GM19324 (cell line): Measurements from ENCODE around the gene BBS5.
"Not testable (repeated sequence)": the region's sequence is repeated elsewhere in the genome, so short reads cannot be mapped to it uniquely, and the experiment has no call there.

Source experiments
- ATAC-seq: cut with Tn5 transposase; IDR thresholded peaks from one replicate; pipeline ENCODE4 v1.9.1; 2021; ENCODE audit warnings: mild to moderate bottlenecking, moderate library complexity; ENCODE audit not compliant: unreplicated experiment, low FRiP score

The BBS5 gene

GRCh38 chr2:169479257-169480078, at the start of gene BBS5:
TSS of gene BBS5 (plus strand) at chr2:169479494. CDS start at chr2:169479554, 60 bp downstream.
- peak; percentile 87 for ATAC-seq

GRCh38 chr2:169431772-169432171, 47.5 kb upstream of the BBS5 start:
- not testable (repeated sequence) for ATAC-seq

DNA sequence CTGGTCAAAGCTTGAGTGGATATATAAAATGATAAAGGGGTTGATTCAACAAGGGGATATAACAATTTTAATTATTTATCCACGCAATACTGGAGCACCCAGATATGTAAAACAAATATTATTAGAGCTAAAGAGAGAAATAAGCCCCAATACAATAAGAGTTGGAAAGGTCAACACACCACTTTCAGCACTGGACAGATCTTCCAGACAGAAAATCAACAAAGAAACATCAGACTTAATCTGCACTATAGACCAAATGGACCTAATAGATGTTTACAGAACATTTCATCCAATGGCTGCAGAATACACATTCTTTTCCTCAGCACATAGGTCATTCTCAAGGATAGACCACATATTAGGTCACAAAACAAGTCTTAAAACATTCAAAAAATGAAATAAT, 45.1 kb upstream of the BBS5 start:
- not testable (repeated sequence) for ATAC-seq

GRCh38 chr2:169438466-169439072, 40.7 kb upstream of the BBS5 start:
- ATAC-seq = no peak

GRCh38 chr2:169439900-169440299, 39.4 kb upstream of the BBS5 start:
- no peak for ATAC-seq

- no peak for ATAC-seq
Measured at GRCh38 chr2:169446452-169446851, 32.8 kb upstream of the BBS5 start.

- no peak for ATAC-seq
Measured at GRCh38 chr2:169448316-169448715, 31.0 kb upstream of the BBS5 start.

- ATAC-seq = no peak
Measured at GRCh38 chr2:169448865-169449264, 30.4 kb upstream of the BBS5 start.

DNA sequence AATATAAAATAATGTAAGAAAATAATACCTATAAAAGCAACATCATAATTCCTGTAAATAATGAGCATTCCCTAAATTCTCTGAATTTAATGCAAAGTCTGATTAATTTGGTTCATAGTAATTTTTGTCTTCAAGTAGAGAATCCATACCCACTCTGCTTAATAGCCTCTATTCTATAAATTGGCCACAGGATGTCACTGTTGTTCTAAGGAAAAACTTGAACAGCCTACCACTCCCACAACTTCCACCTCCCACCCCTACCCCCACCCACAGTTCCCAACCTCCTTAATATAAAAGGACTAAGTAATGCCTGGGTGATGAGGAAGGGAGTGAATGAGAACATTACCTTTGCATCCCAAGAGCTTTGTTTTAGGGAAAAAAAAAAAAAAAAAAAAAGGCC, 27.2 kb upstream of the BBS5 start:
- ATAC-seq = no peak

- not testable (repeated sequence) for ATAC-seq
Measured at GRCh38 chr2:169453044-169453443, 26.2 kb upstream of the BBS5 start.

- no peak for ATAC-seq
Measured at GRCh38 chr2:169461143-169461542, 18.2 kb upstream of the BBS5 start.

DNA sequence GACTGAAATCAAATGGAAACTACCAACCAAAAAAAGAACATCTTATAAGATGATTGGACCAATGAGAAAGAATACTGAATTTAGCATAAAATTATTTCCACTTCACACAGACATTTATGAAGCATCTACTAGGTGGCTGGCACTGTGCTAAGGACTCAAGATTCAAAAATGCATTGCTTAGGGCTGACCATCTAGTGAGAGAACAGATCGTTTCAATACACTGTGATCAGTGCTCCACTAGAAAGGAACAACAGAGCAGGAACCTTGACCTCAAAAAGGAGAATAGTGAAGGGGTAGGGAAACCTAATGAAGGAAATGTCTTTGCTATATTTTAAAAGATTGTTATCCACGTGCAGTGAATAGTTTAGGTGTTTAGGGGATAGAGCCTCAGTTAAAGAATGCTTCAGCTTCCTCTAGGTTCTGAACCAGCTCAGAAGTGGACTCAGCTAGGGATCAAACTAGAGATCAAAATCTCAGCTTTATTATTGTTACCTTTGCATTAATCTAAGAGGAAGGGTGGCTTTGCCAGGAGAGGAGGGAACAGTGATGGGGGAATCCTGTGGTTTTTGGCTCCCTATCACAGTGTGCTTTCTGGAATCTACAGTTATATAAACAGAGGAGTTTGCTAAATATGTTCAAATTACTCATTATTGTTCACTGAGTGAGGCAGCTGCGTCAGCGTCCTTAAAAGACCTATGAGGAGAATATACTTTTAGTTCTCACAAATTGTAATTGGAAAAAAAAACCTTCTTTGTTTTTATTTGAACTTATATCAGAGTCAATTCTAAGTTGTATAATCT, 16.2 kb upstream of the BBS5 start:
- ATAC-seq = no peak

DNA sequence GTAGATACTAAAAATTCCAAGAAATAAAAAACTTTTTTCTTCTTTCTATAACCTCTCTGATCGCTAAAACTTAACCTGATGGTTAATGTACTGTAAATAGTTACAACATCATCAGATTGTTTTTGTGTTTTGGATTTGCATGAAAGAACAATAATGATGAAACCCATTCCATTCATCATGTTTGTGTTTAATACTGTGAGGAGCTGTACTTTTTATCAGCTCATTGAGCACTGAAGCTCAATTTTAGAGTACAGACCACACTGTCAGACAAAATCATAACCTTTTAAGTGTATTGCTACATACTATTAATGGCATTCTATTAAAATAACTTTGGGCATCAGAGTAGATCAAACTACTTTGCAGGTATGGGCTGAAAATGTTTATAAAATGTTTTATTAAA, 14.8 kb upstream of the BBS5 start:
- no peak for ATAC-seq

- no peak for ATAC-seq
Measured at GRCh38 chr2:169464882-169465281, 14.4 kb upstream of the BBS5 start.

DNA sequence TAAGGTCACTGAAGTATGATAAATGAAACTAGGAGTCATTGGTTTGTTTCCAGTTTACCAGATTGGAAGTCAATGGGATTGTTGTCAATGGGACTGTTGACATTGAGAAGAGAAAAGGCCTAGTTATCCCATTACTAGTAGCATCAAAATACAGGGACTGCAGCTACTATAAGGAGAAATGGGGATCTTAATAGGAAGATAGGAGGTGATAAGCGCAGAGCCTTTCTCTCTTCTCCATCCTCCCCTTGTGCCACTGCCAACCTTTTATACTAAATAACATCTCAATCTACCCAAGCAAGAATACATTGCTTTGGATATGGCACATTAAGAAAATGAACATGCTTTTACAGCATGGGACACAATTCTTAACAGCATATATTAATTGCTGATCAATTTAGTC, 10.5 kb upstream of the BBS5 start:
- ATAC-seq = no peak

DNA sequence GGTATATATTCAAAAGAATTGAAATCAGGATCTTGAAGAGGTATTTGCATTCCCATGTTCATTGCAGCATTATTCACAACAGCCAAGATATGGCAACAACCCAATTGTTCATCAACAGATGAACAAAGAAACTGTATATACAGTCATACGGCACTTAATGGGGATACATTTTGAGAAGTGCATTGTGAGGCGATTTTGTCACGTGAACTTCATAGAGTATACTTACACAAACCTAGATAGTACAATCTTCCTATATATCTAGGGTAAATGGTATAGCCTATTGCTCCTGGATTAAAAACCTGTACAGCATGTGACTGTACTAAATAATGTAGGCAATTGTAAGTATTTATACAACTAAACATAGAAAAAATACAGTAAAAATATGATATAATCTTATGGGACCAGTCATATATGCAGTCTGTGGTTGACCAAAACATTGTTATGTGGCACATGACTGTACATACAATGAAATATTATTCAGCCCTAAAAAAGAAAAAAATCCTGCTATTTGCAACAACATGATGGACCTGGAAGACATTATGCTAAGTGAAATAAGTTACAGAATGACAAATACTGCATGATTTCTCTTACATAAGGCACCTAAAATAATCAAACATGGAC, 9.2 kb upstream of the BBS5 start:
- no peak for ATAC-seq

- ATAC-seq = no peak
Measured at GRCh38 chr2:169472249-169472648, 7.0 kb upstream of the BBS5 start.

DNA sequence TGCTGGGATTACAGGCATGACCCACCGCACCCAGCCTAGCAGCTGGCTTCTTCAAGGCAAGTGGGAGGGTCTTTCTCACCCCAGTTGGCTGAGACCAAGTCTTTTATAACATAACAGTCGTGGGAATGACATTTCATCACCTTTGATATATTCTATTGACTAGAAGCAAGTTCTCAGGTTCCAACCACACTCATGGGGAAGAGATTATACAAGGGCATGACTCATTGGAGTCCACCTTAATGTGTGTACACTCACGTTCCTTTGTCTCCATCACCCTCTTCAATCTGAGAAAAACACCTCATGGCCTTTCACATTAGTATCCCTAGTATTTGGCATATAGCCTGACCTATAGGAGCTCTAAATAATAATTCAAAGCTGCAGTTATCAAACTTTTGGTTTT, 2.8 kb upstream of the BBS5 start:
- ATAC-seq = no peak

- ATAC-seq = no peak
Measured at GRCh38 chr2:169478339-169478738, 955 bp upstream of the BBS5 start.

DNA sequence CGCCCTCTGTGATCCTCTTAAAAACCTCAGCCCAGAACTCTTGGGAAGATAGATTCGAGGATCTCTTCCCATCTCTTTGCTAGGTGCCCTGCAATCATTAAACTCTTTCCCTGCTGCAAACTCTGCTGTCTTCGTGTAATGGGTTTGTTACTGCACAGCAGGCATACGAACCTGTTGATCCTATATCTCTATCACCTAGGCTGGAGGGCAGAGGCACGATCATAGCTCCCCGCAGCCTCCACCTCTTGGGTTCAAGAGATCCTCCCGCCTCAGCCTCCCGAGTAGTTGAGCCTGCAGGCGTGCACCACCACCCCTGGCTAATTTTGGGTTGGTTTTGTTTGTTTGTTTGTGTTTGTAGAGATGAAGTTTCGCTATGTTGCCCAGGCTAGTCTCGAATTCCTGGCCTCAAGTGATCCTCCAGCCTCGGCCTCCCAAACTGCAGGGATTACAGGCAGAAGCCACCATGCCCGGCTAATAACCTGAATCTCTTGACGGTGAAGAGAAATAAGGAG, 493 bp upstream of the BBS5 start:
- ATAC-seq = no peak

- no peak for ATAC-seq
Measured at GRCh38 chr2:169480079-169480465, 778 bp downstream of the BBS5 start.
